ENCODE measurements around the gene JAML. TPM values are rescaled to one million over a fixed set of nuclear protein-coding genes. Genes with fewer than 3 reads are reported as not detected.

Gene JAML
- total and polyA plus RNA-seq, 9 of the 15 experiments (the other 6 are each of a cell fraction or from before 2014, with no cell fraction given) = 0.05 to 0.32 (median 0.22) TPM; not detected in 4

DNA sequence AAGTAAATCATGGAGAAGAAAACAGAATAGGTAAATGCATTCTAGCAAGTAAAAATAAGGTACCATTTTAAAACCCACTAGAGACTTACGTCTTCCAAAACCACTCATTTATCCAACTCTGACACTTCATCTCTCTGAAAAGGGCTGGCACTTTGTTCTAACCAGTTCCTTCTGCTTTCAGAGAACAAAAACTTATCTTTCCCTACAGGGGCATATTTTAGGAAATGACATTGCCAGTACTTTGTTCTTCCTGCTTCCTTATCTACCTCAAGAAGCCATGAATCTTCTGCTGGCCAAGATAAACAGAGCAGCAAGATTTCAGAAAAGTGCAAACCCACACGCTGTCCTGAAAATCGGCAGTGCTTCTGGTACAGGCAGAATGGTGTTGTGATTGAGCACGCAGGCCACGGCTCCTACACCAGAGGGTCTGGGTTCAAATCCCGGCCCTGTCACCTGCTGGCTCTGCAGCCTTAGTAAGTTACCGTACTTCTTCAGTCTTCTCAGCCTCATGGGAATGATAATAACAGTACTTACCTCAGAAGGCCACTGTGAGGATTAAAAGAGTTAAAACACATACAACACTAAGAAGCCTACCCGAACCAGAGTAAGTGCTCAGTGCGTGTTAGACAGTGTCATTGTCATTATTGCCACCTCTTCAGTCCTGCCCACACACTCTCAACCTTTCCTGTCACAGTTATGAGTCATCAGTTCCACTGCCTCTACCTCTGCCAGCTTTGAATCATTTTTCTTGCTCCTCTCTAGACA lies 16.4 kb upstream of the JAML start (continued):
- TF ChIP-seq, protein P1, sequence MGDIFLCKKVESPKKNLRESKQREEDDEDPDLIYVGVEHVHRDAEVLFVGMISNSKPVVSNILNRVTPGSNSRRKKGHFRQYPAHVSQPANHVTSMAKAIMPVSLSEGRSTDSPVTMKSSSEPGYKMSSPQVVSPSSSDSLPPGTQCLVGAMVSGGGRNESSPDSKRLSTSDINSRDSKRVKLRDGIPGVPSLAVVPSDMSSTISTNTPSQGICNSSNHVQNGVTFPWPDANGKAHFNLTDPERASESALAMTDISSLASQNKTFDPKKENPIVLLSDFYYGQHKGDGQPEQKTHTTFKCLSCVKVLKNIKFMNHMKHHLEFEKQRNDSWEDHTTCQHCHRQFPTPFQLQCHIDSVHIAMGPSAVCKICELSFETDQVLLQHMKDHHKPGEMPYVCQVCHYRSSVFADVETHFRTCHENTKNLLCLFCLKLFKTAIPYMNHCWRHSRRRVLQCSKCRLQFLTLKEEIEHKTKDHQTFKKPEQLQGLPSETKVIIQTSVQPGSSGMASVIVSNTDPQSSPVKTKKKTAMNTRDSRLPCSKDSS (IDR thresholded peaks at IDR 0.05; ENCODE audit: low read depth, partially characterized antibody) = no peak
- TF ChIP-seq, protein P2, sequence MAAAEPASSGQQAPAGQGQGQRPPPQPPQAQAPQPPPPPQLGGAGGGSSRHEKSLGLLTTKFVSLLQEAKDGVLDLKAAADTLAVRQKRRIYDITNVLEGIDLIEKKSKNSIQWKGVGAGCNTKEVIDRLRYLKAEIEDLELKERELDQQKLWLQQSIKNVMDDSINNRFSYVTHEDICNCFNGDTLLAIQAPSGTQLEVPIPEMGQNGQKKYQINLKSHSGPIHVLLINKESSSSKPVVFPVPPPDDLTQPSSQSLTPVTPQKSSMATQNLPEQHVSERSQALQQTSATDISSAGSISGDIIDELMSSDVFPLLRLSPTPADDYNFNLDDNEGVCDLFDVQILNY (CRISPR knock-in tag; IDR thresholded peaks at IDR 0.05) = 0 out of 2 replicates have a peak, but pooled peaks have one; percentile 21
- TF ChIP-seq DPF2 (IDR thresholded peaks at IDR 0.05) = peak; percentile 97
- TF ChIP-seq KAT8 (IDR thresholded peaks at IDR 0.05; ENCODE audit: low read depth) = no peak
- TF ChIP-seq, protein P3, sequence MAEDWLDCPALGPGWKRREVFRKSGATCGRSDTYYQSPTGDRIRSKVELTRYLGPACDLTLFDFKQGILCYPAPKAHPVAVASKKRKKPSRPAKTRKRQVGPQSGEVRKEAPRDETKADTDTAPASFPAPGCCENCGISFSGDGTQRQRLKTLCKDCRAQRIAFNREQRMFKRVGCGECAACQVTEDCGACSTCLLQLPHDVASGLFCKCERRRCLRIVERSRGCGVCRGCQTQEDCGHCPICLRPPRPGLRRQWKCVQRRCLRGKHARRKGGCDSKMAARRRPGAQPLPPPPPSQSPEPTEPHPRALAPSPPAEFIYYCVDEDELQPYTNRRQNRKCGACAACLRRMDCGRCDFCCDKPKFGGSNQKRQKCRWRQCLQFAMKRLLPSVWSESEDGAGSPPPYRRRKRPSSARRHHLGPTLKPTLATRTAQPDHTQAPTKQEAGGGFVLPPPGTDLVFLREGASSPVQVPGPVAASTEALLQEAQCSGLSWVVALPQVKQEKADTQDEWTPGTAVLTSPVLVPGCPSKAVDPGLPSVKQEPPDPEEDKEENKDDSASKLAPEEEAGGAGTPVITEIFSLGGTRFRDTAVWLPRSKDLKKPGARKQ (CRISPR knock-in tag; IDR thresholded peaks at IDR 0.05) = no peak
- peak in 1 of 2 experiments; percentile 20; a peak in 1 of 4 replicates for TF ChIP-seq MAZ (CRISPR knock-in tag; conservative IDR thresholded peaks at IDR 0.05 in 1 of 2, IDR thresholded peaks at IDR 0.05 in 1 of 2)
- no peak for TF ChIP-seq TAF1 (IDR thresholded peaks at IDR 0.05; ENCODE audit: control insufficient read depth, extremely low read depth, insufficient read depth, low read length, severe bottlenecking)
- no peak for TF ChIP-seq HNRNPLL (IDR thresholded peaks at IDR 0.05; ENCODE audit: low read depth, low read length, poor library complexity, severe bottlenecking)
- peak; percentile 19 for TF ChIP-seq BRD9 (IDR thresholded peaks at IDR 0.05; ENCODE audit: low read depth, partially characterized antibody)
- TF ChIP-seq SMAD3 (CRISPR knock-in tag; conservative IDR thresholded peaks at IDR 0.05) = peak; percentile 86; the same call in 1 of the 2 replicates
- TF ChIP-seq PTBP1 (IDR thresholded peaks at IDR 0.05; ENCODE audit: low read depth, low read length) = no peak
- TF ChIP-seq BMI1 (IDR thresholded peaks at IDR 0.05; ENCODE audit: low read length) = no peak
- TF ChIP-seq RBM22 (IDR thresholded peaks at IDR 0.05; ENCODE audit: low read depth, low read length, poor library complexity, severe bottlenecking) = no peak
- no peak for TF ChIP-seq ZNF77 (CRISPR knock-in tag; IDR thresholded peaks at IDR 0.05)
- no peak for TF ChIP-seq NCOA4 (IDR thresholded peaks at IDR 0.05; ENCODE audit: partially characterized antibody)
- TF ChIP-seq HMGN3 (IDR thresholded peaks at IDR 0.05; ENCODE audit: borderline replicate concordance, extremely low read depth, insufficient read length, low read depth, low read length) = peak; percentile 71
- TF ChIP-seq SMARCA5 (IDR thresholded peaks at IDR 0.05) = no peak
- TF ChIP-seq PTTG1 (tag; IDR thresholded peaks at IDR 0.05; ENCODE audit: low read depth) = no peak
- no peak; the same call in 1 of the 2 replicates for TF ChIP-seq ZKSCAN1 (IDR thresholded peaks at IDR 0.05; ENCODE audit: low read depth, low read length)
- TF ChIP-seq, protein P4, sequence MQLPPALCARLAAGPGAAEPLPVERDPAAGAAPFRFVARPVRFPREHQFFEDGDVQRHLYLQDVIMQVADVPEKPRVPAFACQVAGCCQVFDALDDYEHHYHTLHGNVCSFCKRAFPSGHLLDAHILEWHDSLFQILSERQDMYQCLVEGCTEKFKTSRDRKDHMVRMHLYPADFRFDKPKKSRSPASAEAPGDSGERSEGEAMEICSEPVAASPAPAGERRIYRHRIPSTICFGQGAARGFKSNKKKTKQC (CRISPR knock-in tag; IDR thresholded peaks at IDR 0.05) = no peak
- TF ChIP-seq, protein P5, sequence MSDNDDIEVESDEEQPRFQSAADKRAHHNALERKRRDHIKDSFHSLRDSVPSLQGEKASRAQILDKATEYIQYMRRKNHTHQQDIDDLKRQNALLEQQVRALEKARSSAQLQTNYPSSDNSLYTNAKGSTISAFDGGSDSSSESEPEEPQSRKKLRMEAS (CRISPR knock-in tag; IDR thresholded peaks at IDR 0.05) = no peak
- peak; percentile 33 for TF ChIP-seq ZFP36 (IDR thresholded peaks at IDR 0.05; ENCODE audit: low read depth, low read length, partially characterized antibody)
